Stomach smooth muscle (tissue), 2 donors: ENCODE measurements around the gene JAK3.
A peak's percentile ranks its signal among the peaks of the same experiment; 100 is the strongest.

Experiments used
- H3K27ac ChIP-seq: one replicate; pipeline ENCODE4 v1.7.0; 2013; ENCODE audit warnings: mild to moderate bottlenecking, low read length, inconsistent platforms
- H3K27me3 ChIP-seq, 2 donors: one replicate each; pipeline ENCODE4 v1.7.0; 2013; ENCODE audit warnings: low read length in 2 of 2; ENCODE audit not compliant: insufficient read depth in 2 of 2, control insufficient read depth in 1 of 2
- H3K36me3 ChIP-seq, 2 donors: one replicate each; pipeline ENCODE4 v1.7.0; 2013; ENCODE audit warnings: low read length in 2 of 2; ENCODE audit not compliant: control insufficient read depth in 2 of 2, insufficient read depth in 2 of 2
- H3K4me1 ChIP-seq: one replicate; pipeline ENCODE4 v1.7.0; 2013; ENCODE audit warnings: low read length; ENCODE audit not compliant: control insufficient read depth, insufficient read depth
- H3K4me3 ChIP-seq, 2 donors: one replicate each; pipeline ENCODE4 v1.7.0; 2013; ENCODE audit warnings: low read length in 2 of 2
- H3K9ac ChIP-seq, 2 donors: one replicate each; pipeline ENCODE4 v1.7.0; 2013; ENCODE audit warnings: low read length in 2 of 2, mild to moderate bottlenecking in 1 of 2
- H3K9me3 ChIP-seq, 2 donors: one replicate each; pipeline ENCODE4 v1.7.0; 2013; ENCODE audit warnings: low read length in 2 of 2; ENCODE audit not compliant: control insufficient read depth in 2 of 2
- donor health status: healthy.
- donor health status: Pancreatic carcinoma.

The JAK3 gene

GRCh38 chr19:17874758-17875135, 27.0 kb upstream of the JAK3 start:
- H3K27me3 ChIP-seq: peaks cover 41% of the 10 kb centered on the region in 2 donors
- H3K4me1 ChIP-seq: peaks cover 12% of the 10 kb centered on the region
- H3K9me3 ChIP-seq: no peaks in the 10 kb centered on the region
- H3K27ac ChIP-seq: no peak overlapping the region
- H3K36me3 ChIP-seq: no peaks in the 10 kb centered on the region
- no peak overlapping the region for H3K9ac ChIP-seq
- H3K4me3 ChIP-seq: no peak overlapping the region

DNA sequence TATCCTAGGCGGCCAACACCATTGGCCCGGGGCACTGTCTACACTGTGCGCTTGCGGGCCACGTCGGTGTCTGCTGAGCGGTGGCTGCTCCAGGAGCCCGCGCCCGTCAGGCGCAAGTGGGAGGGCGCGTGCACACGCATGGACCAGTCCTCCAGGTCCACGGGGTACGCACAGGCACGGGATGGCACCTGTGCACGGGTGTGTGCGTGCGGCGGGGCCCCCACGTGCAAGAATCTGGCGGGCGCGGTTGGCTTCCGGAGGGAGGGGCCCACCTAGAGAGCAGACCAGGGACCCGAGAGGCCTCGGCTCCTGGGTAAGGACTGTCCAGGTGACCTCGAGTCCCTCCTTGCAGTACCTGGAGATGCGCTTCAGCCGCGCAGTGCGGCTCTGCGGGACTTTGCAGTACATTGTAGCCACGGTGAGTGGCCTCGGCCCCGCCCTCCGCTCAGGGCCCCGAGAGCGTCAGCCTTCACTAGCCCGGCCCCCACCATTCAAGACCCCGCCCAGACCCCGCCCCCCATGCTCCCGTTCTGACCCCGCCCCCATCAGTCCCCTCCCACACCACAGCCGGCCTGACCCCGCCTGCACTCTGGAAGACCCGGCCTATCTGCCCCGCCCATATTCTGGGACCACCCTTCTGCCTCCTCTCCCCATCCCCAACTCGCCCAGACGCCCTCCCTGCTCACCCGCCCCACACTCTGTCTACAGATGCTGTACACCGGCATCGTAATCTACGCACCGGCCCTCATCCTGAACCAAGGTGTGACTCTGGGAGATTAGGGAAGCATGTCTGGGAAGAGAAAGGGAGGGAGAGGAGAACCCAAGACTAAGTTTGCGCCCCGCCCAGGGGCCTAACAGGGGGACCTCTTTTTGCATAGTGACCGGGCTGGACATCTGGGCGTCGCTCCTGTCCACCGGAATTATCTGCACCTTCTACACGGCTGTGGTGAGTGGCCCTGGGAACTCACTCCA, 26.3 kb upstream of the JAK3 start:
- H3K27ac ChIP-seq: no peak overlapping the region
- no peak overlapping the region for H3K9ac ChIP-seq
- no peak overlapping the region for H3K4me3 ChIP-seq
- H3K27me3 ChIP-seq: peaks cover 41% of the 10 kb centered on the region in 2 donors
- H3K9me3 ChIP-seq: no peaks in the 10 kb centered on the region
- no peaks in the 10 kb centered on the region for H3K36me3 ChIP-seq
- H3K4me1 ChIP-seq: peaks cover 12% of the 10 kb centered on the region

DNA sequence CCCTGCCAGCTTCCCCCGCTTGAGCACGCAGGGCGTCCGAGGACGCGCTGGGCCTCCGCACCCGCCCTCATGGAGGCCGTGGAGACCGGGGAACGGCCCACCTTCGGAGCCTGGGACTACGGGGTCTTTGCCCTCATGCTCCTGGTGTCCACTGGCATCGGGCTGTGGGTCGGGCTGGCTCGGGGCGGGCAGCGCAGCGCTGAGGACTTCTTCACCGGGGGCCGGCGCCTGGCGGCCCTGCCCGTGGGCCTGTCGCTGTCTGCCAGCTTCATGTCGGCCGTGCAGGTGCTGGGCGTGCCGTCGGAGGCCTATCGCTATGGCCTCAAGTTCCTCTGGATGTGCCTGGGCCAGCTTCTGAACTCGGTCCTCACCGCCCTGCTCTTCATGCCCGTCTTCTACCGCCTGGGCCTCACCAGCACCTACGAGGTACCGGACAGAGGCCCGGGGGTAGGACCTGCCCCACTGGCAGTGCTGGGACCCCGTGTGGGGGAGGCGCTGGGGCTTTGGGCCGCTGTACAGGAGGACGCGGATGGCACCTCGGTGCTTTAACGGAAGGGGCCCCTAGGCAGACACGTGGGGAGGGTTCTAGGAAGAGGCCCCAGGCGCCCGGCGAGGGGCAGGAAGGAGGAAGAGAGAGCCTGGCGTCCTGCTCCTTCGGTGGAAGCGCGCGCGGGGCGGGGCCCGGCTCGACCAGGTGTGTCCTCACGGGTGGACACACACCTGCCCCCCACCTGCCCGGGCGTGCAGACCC, 24.6 kb upstream of the JAK3 start:
- peak overlapping the region in 1 of 2 donors; percentile 8 for H3K4me3 ChIP-seq
- H3K27ac ChIP-seq: no peak overlapping the region
- H3K4me1 ChIP-seq: peaks cover 12% of the 10 kb centered on the region
- no peaks in the 10 kb centered on the region for H3K36me3 ChIP-seq
- H3K9ac ChIP-seq: no peak overlapping the region
- peaks cover 37 to 41% of the 10 kb centered on the region in 2 donors for H3K27me3 ChIP-seq
- no peaks in the 10 kb centered on the region for H3K9me3 ChIP-seq

DNA sequence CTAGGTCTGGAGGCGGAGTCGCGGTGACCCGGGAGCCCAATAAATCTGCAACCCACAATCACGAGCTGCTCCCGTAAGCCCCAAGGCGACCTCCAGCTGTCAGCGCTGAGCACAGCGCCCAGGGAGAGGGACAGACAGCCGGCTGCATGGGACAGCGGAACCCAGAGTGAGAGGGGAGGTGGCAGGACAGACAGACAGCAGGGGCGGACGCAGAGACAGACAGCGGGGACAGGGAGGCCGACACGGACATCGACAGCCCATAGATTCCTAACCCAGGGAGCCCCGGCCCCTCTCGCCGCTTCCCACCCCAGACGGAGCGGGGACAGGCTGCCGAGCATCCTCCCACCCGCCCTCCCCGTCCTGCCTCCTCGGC, 24.1 kb upstream of the JAK3 start, which contains the start of gene SLC5A5:
Gene SLC5A5 (plus strand): TSS at position 68 of the 373 bp plus-strand sequence. CDS start 375 bp downstream, outside the sequence.
- H3K27ac ChIP-seq: no peak within 1 kb of the TSS
- no peak within 1 kb of the TSS for H3K9ac ChIP-seq
- H3K4me3 ChIP-seq: peak within 1 kb of the TSS in 1 of 2 donors; percentile 8
- H3K27me3 ChIP-seq: peaks cover 37 to 41% of the 10 kb centered on the region in 2 donors
- no peaks in the 10 kb centered on the region for H3K9me3 ChIP-seq
- peaks cover 12% of the 10 kb centered on the region for H3K4me1 ChIP-seq
- no peaks in the 10 kb centered on the region for H3K36me3 ChIP-seq

- Histone ChIP-seq H3K4me1 (peaks cover 12% of the 10 kb centered on the region), H3K27ac (no peak overlapping the region), H3K36me3 (peaks cover 0 to 1% of the 10 kb centered on the region in 2 donors), H3K9ac (no peak overlapping the region), H3K27me3 (peaks cover 37 to 41% of the 10 kb centered on the region in 2 donors), H3K9me3 (no peaks in the 10 kb centered on the region), H3K4me3 (no peak overlapping the region)
These were observed 23.5 kb upstream of the JAK3 start for GRCh38 chr19:17871032-17871877.

GRCh38 chr19:17869114-17869608, 21.4 kb upstream of the JAK3 start:
- Histone ChIP-seq H3K4me3 (no peak overlapping the region), H3K36me3 (peaks cover 6 to 16% of the 10 kb centered on the region in 2 donors), H3K27ac (no peak overlapping the region), H3K9me3 (no peaks in the 10 kb centered on the region), H3K9ac (no peak overlapping the region), H3K4me1 (peaks cover 12% of the 10 kb centered on the region), H3K27me3 (peaks cover 29 to 30% of the 10 kb centered on the region in 2 donors)

DNA sequence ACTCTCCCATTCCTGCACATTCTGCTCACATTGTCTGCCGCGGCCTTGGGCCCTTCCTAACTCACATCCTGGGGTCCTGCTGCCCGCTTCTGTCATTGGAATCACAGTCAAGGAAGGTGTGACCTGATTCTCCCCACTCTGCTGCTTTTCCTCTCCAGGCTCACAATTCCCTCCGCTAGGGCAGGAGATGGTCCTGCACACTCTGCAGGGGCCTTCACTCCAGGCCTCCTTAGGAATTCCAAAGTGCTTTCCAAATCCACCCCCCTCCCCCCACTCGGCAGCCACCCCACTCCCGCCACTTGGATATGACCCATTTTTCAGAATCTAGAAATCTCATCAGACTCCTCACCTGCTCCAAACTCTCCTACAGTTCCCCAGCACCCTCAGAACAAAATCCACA, 20.9 kb upstream of the JAK3 start:
- H3K4me1 ChIP-seq: peaks cover 8% of the 10 kb centered on the region

GRCh38 chr19:17866964-17867486, 19.2 kb upstream of the JAK3 start:
- Histone ChIP-seq H3K27me3 (peaks cover 12 to 17% of the 10 kb centered on the region in 2 donors), H3K9ac (no peak overlapping the region), H3K9me3 (no peaks in the 10 kb centered on the region), H3K27ac (no peak overlapping the region), H3K4me1 (peaks cover 4% of the 10 kb centered on the region), H3K36me3 (peaks cover 26 to 33% of the 10 kb centered on the region in 2 donors), H3K4me3 (no peak overlapping the region)

More for the DNA sequence above, 20.9 kb upstream of the JAK3 start:
- Histone ChIP-seq H3K27me3 (peaks cover 25 to 26% of the 10 kb centered on the region in 2 donors), H3K9me3 (no peaks in the 10 kb centered on the region), H3K27ac (no peak overlapping the region), H3K36me3 (peaks cover 10 to 21% of the 10 kb centered on the region in 2 donors), H3K9ac (no peak overlapping the region), H3K4me3 (no peak overlapping the region)

DNA sequence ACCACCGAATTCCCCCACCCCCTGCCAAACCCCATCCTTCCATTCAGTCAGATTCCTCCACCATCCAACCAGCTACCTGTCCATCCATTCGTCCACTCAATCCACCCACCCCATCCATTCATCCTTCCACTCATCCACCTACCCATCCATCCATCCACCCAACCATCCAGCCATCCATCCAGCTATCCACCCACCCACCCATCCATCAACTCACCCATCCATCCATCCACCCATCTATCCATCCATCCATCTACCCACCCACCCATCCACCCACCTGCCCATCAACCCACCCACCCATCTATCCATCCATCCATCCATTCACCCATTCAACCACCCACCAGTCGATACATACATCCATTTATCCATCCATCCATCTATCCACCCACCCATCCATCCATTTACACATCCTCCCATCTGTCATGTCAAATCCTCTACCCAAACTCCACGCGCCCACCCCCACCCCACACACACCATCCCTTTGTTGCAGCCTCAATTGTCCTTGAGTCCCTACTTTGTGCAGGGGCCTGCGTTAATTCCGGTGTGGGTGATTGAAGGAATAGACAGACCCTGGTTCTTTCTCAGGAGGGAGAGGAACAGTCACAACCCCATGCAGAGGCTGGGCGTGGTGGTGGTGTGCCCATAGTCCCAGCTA, 18.7 kb upstream of the JAK3 start:
- peaks cover 32 to 39% of the 10 kb centered on the region in 2 donors for H3K36me3 ChIP-seq
- H3K9me3 ChIP-seq: no peaks in the 10 kb centered on the region
- H3K9ac ChIP-seq: no peak overlapping the region
- peaks cover 7 to 15% of the 10 kb centered on the region in 2 donors for H3K27me3 ChIP-seq
- H3K4me1 ChIP-seq: peaks cover 7% of the 10 kb centered on the region
- H3K4me3 ChIP-seq: no peak overlapping the region
- H3K27ac ChIP-seq: no peak overlapping the region
